PC-3 (cell line): ENCODE data around the gene PPP2R3A. TPM values are rescaled to one million over a fixed set of nuclear protein-coding genes. Genes with fewer than 3 reads are reported as not detected.

Experiments
- ATAC-seq: fragments of 200-7000 bp; cut with Tn5 transposase; 2 replicates; pipeline ENCODE4 v1.9.1; 2020; ENCODE audit warnings: mild to moderate bottlenecking, moderate library complexity
- BruUV-seq: library from RNA; stranded (reverse); fragments of 400-500 nt; replicated peaks from 2 replicates; lab custom pipeline; 2021; lab: Mats Ljungman, UMichigan
- CTCF ChIA-PET: fragments of 300-600 bp; sonication (Branson Sonifier 250); formaldehyde crosslinking; loops from one replicate; lab custom pipeline; 2022; ENCODE audit warnings: antibody characterized with exemption; lab: Charles Lee
- POLR2A ChIA-PET: fragments of 300-600 bp; sonication (Branson Sonifier 250); formaldehyde crosslinking; loops from one replicate; lab custom pipeline; 2022; ENCODE audit warnings: antibody characterized with exemption; ENCODE audit not compliant: unreplicated experiment; lab: Charles Lee
- DNase-seq: peaks from one replicate; pipeline ENCODE4 v3.0.0-alpha.2; 2015
- H2AFZ ChIP-seq: fragments of 300-600 bp; sonication (generic); 2 replicates; pipeline ENCODE4 v1.6.0; 2016; ENCODE audit warnings: antibody characterized with exemption, low read length
- H3F3A ChIP-seq: fragments of 300-600 bp; sonication (generic); one replicate; pipeline ENCODE4 v1.6.0; 2017; ENCODE audit warnings: antibody characterized with exemption, low read length, control low read depth, mild to moderate bottlenecking; ENCODE audit not compliant: unreplicated experiment
- H3K27ac ChIP-seq: fragments of 300-600 bp; sonication (generic); 2 replicates; pipeline ENCODE4 v1.5.1; 2016; ENCODE audit warnings: mild to moderate bottlenecking, low read length
- H3K27me3 ChIP-seq: fragments of 300-600 bp; sonication (generic); 2 replicates; pipeline ENCODE4 v1.6.1; 2016; ENCODE audit warnings: low read length, mixed read lengths
- H3K36me3 ChIP-seq: fragments of 300-600 bp; sonication (generic); 2 replicates; pipeline ENCODE4 v1.6.1; 2016; ENCODE audit warnings: low read depth, mixed run types, low read length, mixed read lengths
- H3K4me1 ChIP-seq: fragments of 300-600 bp; sonication (generic); 2 replicates; pipeline ENCODE4 v1.5.1; 2016; ENCODE audit warnings: low read length; ENCODE audit not compliant: insufficient read depth
- H3K4me2 ChIP-seq: fragments of 300-600 bp; sonication (generic); 2 replicates; pipeline ENCODE4 v1.6.0; 2016; ENCODE audit warnings: low read length
- H3K4me3 ChIP-seq: fragments of 300-600 bp; sonication (generic); 2 replicates; pipeline ENCODE4 v1.5.1; 2016; ENCODE audit warnings: mild to moderate bottlenecking, low read length, mixed read lengths
- H3K79me2 ChIP-seq: fragments of 300-600 bp; sonication (generic); 2 replicates; pipeline ENCODE4 v1.6.1; 2017; ENCODE audit warnings: low read length, mixed read lengths
- H3K9ac ChIP-seq: fragments of 300-600 bp; sonication (generic); 2 replicates; pipeline ENCODE4 v1.6.0; 2016; ENCODE audit warnings: mild to moderate bottlenecking, low read length
- H3K9me2 ChIP-seq: fragments of 300-600 bp; sonication (generic); replicated peaks from 2 replicates; pipeline ENCODE4 v1.6.1; 2016; ENCODE audit warnings: mixed run types, low read length, mixed read lengths
- H3K9me3 ChIP-seq: fragments of 300-600 bp; sonication (generic); 2 replicates; pipeline ENCODE4 v1.6.1; 2016; ENCODE audit warnings: low read length, mixed read lengths
- H4K20me1 ChIP-seq: fragments of 300-600 bp; sonication (generic); 2 replicates; pipeline ENCODE4 v1.6.1; 2016; ENCODE audit warnings: low read length, mixed read lengths
- EZH2 ChIP-seq: fragments of 300-600 bp; sonication (generic); IDR thresholded peaks from one replicate; pipeline ENCODE4 v1.6.1; 2017; ENCODE audit warnings: antibody characterized with exemption, mild to moderate bottlenecking, low read length; ENCODE audit not compliant: unreplicated experiment
- EZH2phosphoT487 ChIP-seq: fragments of 300-600 bp; sonication (generic); IDR thresholded peaks from 2 replicates; pipeline ENCODE4 v1.6.1; 2018; ENCODE audit warnings: mild to moderate bottlenecking, antibody characterized with exemption, low read length, borderline replicate concordance
- intact Hi-C: fragments of 100-400 bp; cut with micrococcal nuclease; formaldehyde crosslinking; loops from 2 replicates; pipeline ENCODE4 v1.9.0; 2023
- total RNA-seq: library from RNA; depleted of rRNA; stranded (reverse); fragments of >200 nt; gene quantifications from 2 replicates; pipeline ENCODE4 v1.2.3, GENCODE V29; 2014
- TF ChIP-seq, protein P1 (sequence below): fragments of 300-600 bp; sonication (generic); conservative IDR thresholded peaks from 2 replicates; pipeline ENCODE4 v1.5.1; 2017; ENCODE audit warnings: antibody characterized with exemption, low read depth, mild to moderate bottlenecking, low read length

PPP2R3A gene
- total RNA-seq, 1 experiment from 2014 or later = 12.3 TPM

DNA sequence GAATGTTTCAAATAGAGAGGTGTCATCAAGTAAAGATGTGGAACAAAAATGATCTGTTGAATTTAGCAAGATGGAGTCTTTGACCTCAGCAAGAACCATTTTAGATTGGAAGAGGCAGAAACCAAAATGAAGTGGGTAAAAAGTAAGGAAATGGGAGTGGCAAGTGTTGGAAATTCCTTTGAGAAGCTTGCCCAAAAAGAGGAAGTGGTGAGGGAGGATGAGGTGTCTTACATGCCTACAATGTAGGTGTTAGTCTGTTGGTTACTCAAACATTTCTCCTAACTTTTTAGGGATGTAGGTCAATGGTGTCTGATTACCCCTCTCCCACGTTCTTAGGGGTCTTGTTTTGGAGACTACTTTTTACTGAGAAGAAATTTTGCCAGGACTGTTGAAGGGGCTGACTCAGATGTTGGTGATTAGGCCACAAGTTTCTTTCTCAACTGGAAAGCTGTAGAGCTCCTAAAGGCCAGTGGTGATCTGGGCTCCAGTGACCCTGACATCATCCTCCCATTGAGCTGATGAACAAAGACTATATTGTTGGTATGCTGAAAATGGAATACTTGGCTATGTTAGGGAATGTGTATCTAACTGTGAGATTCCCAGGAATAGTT, 5.1 kb downstream of the PPP2R3A start:
- Histone ChIP-seq H2AFZ (no peak overlapping the region), H3K4me3 (no peak overlapping the region; the same call in 1 of the 2 replicates), H3K9me2 (no peaks in the 10 kb centered on the region), H4K20me1 (no peaks in the 10 kb centered on the region), H3K4me2 (peak overlapping the region; percentile 47), H3K4me1 (peaks cover 40% of the 10 kb centered on the region), H3K36me3 (no peaks in the 10 kb centered on the region), H3K79me2 (peaks cover 95% of the 10 kb centered on the region), H3K9ac (no peak overlapping the region), H3F3A (no peaks in the 10 kb centered on the region), H3K27me3 (no peaks in the 10 kb centered on the region), H3K27ac (peak overlapping the region; percentile 46), H3K9me3 (no peaks in the 10 kb centered on the region)
- TF ChIP-seq, protein P1, sequence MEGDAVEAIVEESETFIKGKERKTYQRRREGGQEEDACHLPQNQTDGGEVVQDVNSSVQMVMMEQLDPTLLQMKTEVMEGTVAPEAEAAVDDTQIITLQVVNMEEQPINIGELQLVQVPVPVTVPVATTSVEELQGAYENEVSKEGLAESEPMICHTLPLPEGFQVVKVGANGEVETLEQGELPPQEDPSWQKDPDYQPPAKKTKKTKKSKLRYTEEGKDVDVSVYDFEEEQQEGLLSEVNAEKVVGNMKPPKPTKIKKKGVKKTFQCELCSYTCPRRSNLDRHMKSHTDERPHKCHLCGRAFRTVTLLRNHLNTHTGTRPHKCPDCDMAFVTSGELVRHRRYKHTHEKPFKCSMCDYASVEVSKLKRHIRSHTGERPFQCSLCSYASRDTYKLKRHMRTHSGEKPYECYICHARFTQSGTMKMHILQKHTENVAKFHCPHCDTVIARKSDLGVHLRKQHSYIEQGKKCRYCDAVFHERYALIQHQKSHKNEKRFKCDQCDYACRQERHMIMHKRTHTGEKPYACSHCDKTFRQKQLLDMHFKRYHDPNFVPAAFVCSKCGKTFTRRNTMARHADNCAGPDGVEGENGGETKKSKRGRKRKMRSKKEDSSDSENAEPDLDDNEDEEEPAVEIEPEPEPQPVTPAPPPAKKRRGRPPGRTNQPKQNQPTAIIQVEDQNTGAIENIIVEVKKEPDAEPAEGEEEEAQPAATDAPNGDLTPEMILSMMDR = no peak
- ATAC-seq (no peak), DNase-seq (peak; percentile 58)
- ChIA-PET CTCF (no interaction called here), POLR2A (no interaction called here)
- no TSS peak for BruUV-seq
- intact Hi-C loops = no loop called here

DNA sequence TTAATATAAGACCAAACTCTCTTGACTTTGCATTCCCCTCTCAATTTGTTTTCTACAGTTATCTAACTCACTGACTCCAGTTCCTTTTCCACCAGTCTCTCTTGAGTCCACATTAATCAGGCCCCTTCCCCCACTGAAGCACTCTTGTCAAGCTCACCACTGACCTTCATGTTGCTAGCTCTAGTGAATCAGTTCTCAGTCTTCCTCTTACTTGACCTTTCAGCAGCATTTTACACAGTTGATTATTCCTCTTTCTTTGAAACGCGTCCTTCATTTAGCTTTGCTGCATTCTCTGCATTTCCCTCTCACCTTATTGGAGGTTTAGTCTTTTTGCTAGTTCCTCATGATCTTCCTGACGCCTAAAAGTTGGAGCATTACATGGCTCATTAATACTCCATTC, 8.3 kb downstream of the PPP2R3A start:
- POLR2A ChIA-PET = no interaction called here

DNA sequence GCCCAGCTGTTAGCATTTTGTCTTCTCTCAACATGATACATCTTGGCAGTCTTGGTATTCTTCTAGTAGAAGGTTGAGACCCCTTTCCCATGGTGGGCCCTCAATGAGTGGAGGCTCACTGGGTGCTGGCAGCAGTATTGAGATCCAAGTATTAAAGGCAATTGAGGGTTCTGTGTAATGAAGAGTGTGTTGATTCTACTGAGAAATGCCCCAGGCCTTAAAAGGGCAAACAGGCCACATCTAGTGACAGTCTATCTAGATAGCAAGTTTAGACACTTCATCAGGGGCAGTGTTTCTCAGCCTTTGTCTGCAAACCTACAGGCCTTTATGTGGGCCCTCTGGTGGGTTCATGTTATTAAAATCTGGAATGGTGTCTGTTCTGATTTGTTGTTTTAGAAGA, 9.5 kb downstream of the PPP2R3A start:
- H3K4me2 ChIP-seq = no peak overlapping the region
- TF ChIP-seq, protein P1 = no peak
- no peak for TF ChIP-seq EZH2
- no peak for TF ChIP-seq EZH2phosphoT487
- no peaks in the 10 kb centered on the region for H4K20me1 ChIP-seq
- BruUV-seq = no TSS peak
- no peak for ATAC-seq
- H3K4me1 ChIP-seq = peaks cover 11% of the 10 kb centered on the region
- POLR2A ChIA-PET = no interaction called here
- DNase-seq = no peak
- no peak overlapping the region for H3K4me3 ChIP-seq
- no peak overlapping the region for H2AFZ ChIP-seq
- H3K9me3 ChIP-seq = no peaks in the 10 kb centered on the region
- CTCF ChIA-PET = interaction anchor here (0.6 kb wide), 1 partner anchor 48 kb away, joined by 3 read pairs; no protein-coding TSS in a partner anchor
- no peak overlapping the region for H3K9ac ChIP-seq
- no peaks in the 10 kb centered on the region for H3K36me3 ChIP-seq
- H3K79me2 ChIP-seq = peaks cover 95% of the 10 kb centered on the region
- H3K27me3 ChIP-seq = no peaks in the 10 kb centered on the region
- H3F3A ChIP-seq = no peaks in the 10 kb centered on the region
- no peak overlapping the region for H3K27ac ChIP-seq
- H3K9me2 ChIP-seq = no peaks in the 10 kb centered on the region
- intact Hi-C loops = no loop called here

More for the DNA sequence above, 8.3 kb downstream of the PPP2R3A start:
- H2AFZ ChIP-seq = no peak overlapping the region
- no peaks in the 10 kb centered on the region for H4K20me1 ChIP-seq
- no peak overlapping the region for H3K4me3 ChIP-seq
- peaks cover 22% of the 10 kb centered on the region for H3K4me1 ChIP-seq
- H3K36me3 ChIP-seq = no peaks in the 10 kb centered on the region
- CTCF ChIA-PET = no interaction called here
- no peaks in the 10 kb centered on the region for H3K9me2 ChIP-seq
- TF ChIP-seq EZH2phosphoT487 = no peak
- TF ChIP-seq, protein P1 = no peak
- no peak for TF ChIP-seq EZH2
- H3K27me3 ChIP-seq = no peaks in the 10 kb centered on the region
- H3F3A ChIP-seq = no peaks in the 10 kb centered on the region
- H3K9me3 ChIP-seq = no peaks in the 10 kb centered on the region
- H3K4me2 ChIP-seq = no peak overlapping the region
- H3K9ac ChIP-seq = no peak overlapping the region
- no peak for DNase-seq
- intact Hi-C loops = no loop called here
- ATAC-seq = no peak
- BruUV-seq = no TSS peak
- no peak overlapping the region for H3K27ac ChIP-seq
- peaks cover 95% of the 10 kb centered on the region for H3K79me2 ChIP-seq
